Heart right ventricle (tissue), 16 donors: ENCODE measurements around the gene CFAP97D1. TPM values are rescaled to one million over a fixed set of nuclear protein-coding genes. Genes with fewer than 3 reads are reported as not detected.

Experiments
- ATAC-seq, 8 donors: fragments of 200-7000 bp; cut with Tn5 transposase; one replicate each; pipeline ENCODE4 v1.9.1; 2020; ENCODE audit warnings: mild to moderate bottlenecking in 8 of 8, moderate library complexity in 8 of 8, moderate number of reproducible peaks in 1 of 8
- DNase-seq, 2 donors: peaks; one replicate each; pipeline ENCODE4 v3.0.0-alpha.2; 2020
- H3K27ac ChIP-seq, 10 donors: fragments of 200-600 bp; sonication (generic) in 2 of 10; one replicate each; pipeline versions ENCODE4 v1.5.0 to v1.8.0; 2020 to 2022; ENCODE audit warnings: mild to moderate bottlenecking in 3 of 10
- H3K27me3 ChIP-seq, 7 donors: fragments of 200-600 bp; one replicate each; pipeline ENCODE4 v1.8.0; 2021 to 2022; ENCODE audit warnings: mild to moderate bottlenecking in 2 of 7
- H3K36me3 ChIP-seq, 9 donors: fragments of 200-600 bp; sonication (generic) in 1 of 9; one replicate each; pipeline versions ENCODE4 v1.5.0 to v1.8.0; 2020 to 2022; ENCODE audit warnings: mild to moderate bottlenecking in 2 of 9
- H3K4me1 ChIP-seq, 9 donors: fragments of 200-600 bp; sonication (generic) in 1 of 9; one replicate each; pipeline versions ENCODE4 v1.5.0 to v1.8.0; 2020 to 2022; ENCODE audit warnings: mild to moderate bottlenecking in 4 of 9
- H3K4me3 ChIP-seq, 10 donors: fragments of 200-600 bp; sonication (generic) in 2 of 10; one replicate each; pipeline versions ENCODE4 v1.5.0 to v1.8.0; 2020 to 2022; ENCODE audit warnings: mild to moderate bottlenecking in 7 of 10, moderate library complexity in 2 of 10
- H3K9me3 ChIP-seq, 11 donors: fragments of 200-600 bp in 10 of 11; sonication (generic) in 2 of 11; one replicate each; pipeline versions ENCODE4 v1.5.0 to v1.8.0; 2013 to 2022; ENCODE audit warnings: mild to moderate bottlenecking in 2 of 11, control low read depth in 1 of 11, moderate library complexity in 1 of 11
- WGBS, 2 donors: extraction: QIAGEN DNeasy Blood & Tissue Kit; methylation state at CpG; one replicate each; pipeline ENCODE4 v1.1.7; 2013; ENCODE audit warnings: inconsistent platforms in 1 of 2; 5-methylcytosine and 5-hydroxymethylcytosine counted together
- intact Hi-C, 10 donors: fragments of 100-400 bp; cut with DNase I; formaldehyde crosslinking; loops; one replicate each; pipeline versions ENCODE4 v1.11.1 to v1.14.2; 2022
- polyA plus RNA-seq, 2 donors: library from polyadenylated mRNA; stranded (reverse); fragments of 200-250 nt; gene quantifications; one replicate each; pipeline ENCODE4 v1.2.3, GENCODE V29; 2013
- total RNA-seq, 10 donors: library from RNA; stranded (reverse); fragmentation: NEBNext Ultra II Directional in 3 of 10; extraction: Animal tissue kit (Norgen Biotek cat#: 25700) in 3 of 10; gene quantifications; one replicate each; pipeline versions ENCODE4 v1.2.1 to v1.2.4, GENCODE V29; 2021 to 2023
- TF ChIP-seq, protein P1 (sequence below), 9 donors: fragments of 200-600 bp; sonication (generic) in 2 of 9; IDR thresholded peaks; one replicate each; pipeline versions ENCODE4 v1.5.0 to v1.8.0; 2021 to 2022; ENCODE audit warnings: antibody characterized with exemption in 9 of 9, mild to moderate bottlenecking in 5 of 9, moderate library complexity in 1 of 9
- donor health status: Arrhythmogenic right ventricular cardiomyopathy.
- donor health status: ischemic (EF 13 %, LVEDD 7.1; RV severe dilation, severe dysfunction).
- donor health status: healthy with polysubstance abuse.
- donor health status: DM: no; HTN: yes; CAD: no.
- donor health status: DM: no; HTN: no; CAD: no.
- donor health status: ischemic (EF 25% LVEDD 6.9; RV normal size, moderate dysfunction).
- donor health status: ischemic (EF 25% LVEDD 5.7; RV mildly dilated, moderate dysfunction).
- donor health status: healthy.
- donor health status: DM: yes; HTN: yes; CAD: no.
- donor health status: Ischemic cardiomyopathy.
- donor health status: ischemic (EF 35%, LVEDD 5.7; RV mildly dilated, moderate dysfunction).
- donor health status: nonischemic (EF 11% LVEDD 7.7; RV severe dilation, severe dysfunction).
- donor health status: DM: yes; HTN: yes; CAD: no.
- donor health status: PGD.
- donor health status: ischemic (EF 29% LVEDD 5.4; RV normal size, mild dysfunction).
- donor health status: nonischemic (EF 23%, LVEDD 6.1; RV moderate dilation, normal function).

The CFAP97D1 gene
- total and polyA plus RNA-seq, 12 donors = 0.07 to 0.09 (median 0.09) TPM; not detected in 9

GRCh38 chr17:43832168-43832975 is 52.1 kb downstream of the CFAP97D1 start:
- H3K27ac ChIP-seq = peak overlapping the region; percentile 68 to 91 (median 85)
- TF ChIP-seq, protein P1, sequence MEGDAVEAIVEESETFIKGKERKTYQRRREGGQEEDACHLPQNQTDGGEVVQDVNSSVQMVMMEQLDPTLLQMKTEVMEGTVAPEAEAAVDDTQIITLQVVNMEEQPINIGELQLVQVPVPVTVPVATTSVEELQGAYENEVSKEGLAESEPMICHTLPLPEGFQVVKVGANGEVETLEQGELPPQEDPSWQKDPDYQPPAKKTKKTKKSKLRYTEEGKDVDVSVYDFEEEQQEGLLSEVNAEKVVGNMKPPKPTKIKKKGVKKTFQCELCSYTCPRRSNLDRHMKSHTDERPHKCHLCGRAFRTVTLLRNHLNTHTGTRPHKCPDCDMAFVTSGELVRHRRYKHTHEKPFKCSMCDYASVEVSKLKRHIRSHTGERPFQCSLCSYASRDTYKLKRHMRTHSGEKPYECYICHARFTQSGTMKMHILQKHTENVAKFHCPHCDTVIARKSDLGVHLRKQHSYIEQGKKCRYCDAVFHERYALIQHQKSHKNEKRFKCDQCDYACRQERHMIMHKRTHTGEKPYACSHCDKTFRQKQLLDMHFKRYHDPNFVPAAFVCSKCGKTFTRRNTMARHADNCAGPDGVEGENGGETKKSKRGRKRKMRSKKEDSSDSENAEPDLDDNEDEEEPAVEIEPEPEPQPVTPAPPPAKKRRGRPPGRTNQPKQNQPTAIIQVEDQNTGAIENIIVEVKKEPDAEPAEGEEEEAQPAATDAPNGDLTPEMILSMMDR (IDR thresholded peaks at IDR 0.05) = peak in 1 of 9 donors; percentile 16
- WGBS, 2 donors = 8 to 10% methylated on average over 40 to 50 of the region's 51 CpGs
- H3K4me3 ChIP-seq = peak overlapping the region; percentile 56 to 85 (median 72)
- no peaks in the 10 kb centered on the region for H3K9me3 ChIP-seq
- peak; percentile 40 to 71 for DNase-seq
- intact Hi-C loops = loop anchor here in 6 of 10 donors (2.0 to 5.0 kb wide), 3 partner anchors 50 to 55 kb away; partner anchors contain the start of genes DUSP3 (in 4 of the 6) and CFAP97D1 (in 2 of the 6)
- H3K4me1 ChIP-seq = peaks cover 2 to 51% (median 31%) of the 10 kb centered on the region in 9 donors
- peaks cover 0 to 33% (median 7%) of the 10 kb centered on the region in 9 donors for H3K36me3 ChIP-seq
- peaks cover 0 to 25% (median 0%) of the 10 kb centered on the region in 7 donors for H3K27me3 ChIP-seq
- ATAC-seq = peak; percentile 43 to 74 (median 58)

DNA sequence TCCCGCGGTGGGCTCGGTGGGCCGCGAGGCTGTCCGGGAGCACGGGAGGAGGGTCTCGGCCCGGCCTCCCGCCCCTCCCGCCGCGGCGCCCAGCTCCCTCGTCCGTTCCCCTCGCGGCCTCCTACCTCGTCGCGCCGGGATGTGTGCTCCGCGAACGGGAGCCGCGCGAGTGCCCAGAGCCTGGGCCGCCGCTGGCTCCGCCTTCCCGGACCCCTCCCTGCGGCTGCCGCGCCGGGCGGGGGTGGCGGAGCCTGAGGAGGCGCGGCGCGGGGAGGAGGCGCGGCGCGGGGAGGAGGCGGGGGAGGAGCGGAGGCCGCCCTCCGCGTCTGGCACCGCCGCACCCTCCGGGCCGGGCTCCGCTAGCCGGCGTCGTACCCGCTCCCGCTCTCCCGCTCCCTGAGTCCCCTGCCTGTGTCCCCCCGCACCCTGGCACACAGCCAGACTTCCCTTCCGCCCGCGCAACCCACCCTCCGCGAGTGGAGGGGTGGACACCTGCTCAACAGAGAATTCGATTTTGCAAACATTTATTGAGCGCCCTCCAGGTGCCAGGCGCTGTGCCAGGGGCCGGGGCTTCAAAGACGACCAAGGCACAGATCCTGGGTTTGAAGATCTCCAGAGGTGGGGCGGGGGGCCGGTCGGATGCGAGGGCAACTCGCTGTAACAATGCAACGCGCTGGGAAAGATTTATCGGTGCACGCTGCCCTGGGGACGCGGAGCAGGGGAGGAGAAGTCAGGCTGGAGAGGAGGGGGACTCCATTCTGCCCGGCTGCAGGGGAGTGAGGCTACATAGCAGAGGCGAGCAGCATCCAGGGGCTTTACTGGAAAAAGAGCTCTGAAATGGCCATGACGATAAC is 53.0 kb downstream of the CFAP97D1 start, which contains the start of gene MPP3:
Gene MPP3, minus strand, starts transcription at position 171 of the 854 bp plus-strand sequence. CDS start 1,240 bp downstream, outside the sequence.
- ATAC-seq (peak; percentile 68 to 93 (median 80)), DNase-seq (peak; percentile 58 to 76)
- Histone ChIP-seq H3K27me3 (peaks cover 0 to 25% (median 0%) of the 10 kb centered on the region in 7 donors), H3K9me3 (no peaks in the 10 kb centered on the region), H3K27ac (peak within 1 kb of the TSS; percentile 68 to 91 (median 85)), H3K4me3 (peak within 1 kb of the TSS; percentile 56 to 85 (median 72)), H3K4me1 (peaks cover 2 to 49% (median 27%) of the 10 kb centered on the region in 9 donors), H3K36me3 (peaks cover 0 to 25% (median 0%) of the 10 kb centered on the region in 9 donors)
- 2 to 3% methylated on average over 58 to 79 of the region's 87 CpGs for WGBS, 2 donors
- intact Hi-C loops = loop anchor here in 6 of 10 donors (2.0 to 5.0 kb wide), 3 partner anchors 51 to 56 kb away; partner anchors contain the start of genes DUSP3 (in 4 of the 6) and CFAP97D1 (in 2 of the 6)
- TF ChIP-seq, protein P1 (IDR thresholded peaks at IDR 0.05) = no peak

DNA sequence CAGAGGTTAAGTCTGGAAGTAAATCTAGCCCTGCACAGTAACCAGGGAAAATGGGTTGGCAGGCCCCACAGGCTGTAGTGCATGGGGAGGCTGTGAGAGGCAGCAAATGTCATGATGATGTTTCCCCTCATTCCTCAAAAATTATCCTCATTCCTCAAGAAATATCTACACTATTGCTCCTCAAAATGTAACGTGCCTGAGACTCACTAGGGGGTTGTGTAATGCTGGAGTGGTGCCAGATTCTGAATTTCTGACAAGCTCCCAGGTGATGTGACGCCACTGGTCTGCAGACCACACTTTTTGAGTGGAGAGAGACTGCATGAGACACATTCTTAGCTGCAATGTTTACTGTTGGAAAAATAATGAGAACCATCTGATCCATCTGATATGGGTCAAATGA is 53.9 kb downstream of the CFAP97D1 start:
- TF ChIP-seq, protein P1 (IDR thresholded peaks at IDR 0.05) = no peak
- peaks cover 0 to 25% (median 0%) of the 10 kb centered on the region in 7 donors for H3K27me3 ChIP-seq
- intact Hi-C loops = loop anchor here in 5 of 10 donors (5.0 kb wide), 2 partner anchors 52 to 57 kb away; partner anchors contain the start of genes DUSP3 (in 3 of the 5) and CFAP97D1 (in 2 of the 5)
- H3K36me3 ChIP-seq = peaks cover 0 to 15% (median 0%) of the 10 kb centered on the region in 9 donors
- H3K4me3 ChIP-seq = no peak overlapping the region
- H3K9me3 ChIP-seq = no peaks in the 10 kb centered on the region
- H3K4me1 ChIP-seq = peaks cover 2 to 40% (median 21%) of the 10 kb centered on the region in 9 donors
- DNase-seq = no peak
- no peak overlapping the region for H3K27ac ChIP-seq
- no peak for ATAC-seq
- WGBS, 2 donors = 70 to 73% methylated on average over 2 of the region's 2 CpGs

Other genes starting within 250 kb of the CFAP97D1 start
- 1 to 10 TPM in 3 of 10 donors, under 1 TPM in 6, not detected in 1; 0.40 to 1.6 (median 0.76) TPM for gene ETV4, start 234.1 kb upstream of the CFAP97D1 start, total RNA-seq
- gene ETV4, start 234.1 kb upstream of the CFAP97D1 start, polyA plus RNA-seq = 1 to 10 TPM in 1 of 2 donors, under 1 TPM in 1; 0.59 to 2.8 TPM
- 10 to 100 TPM in 8 of 10 donors, 1 to 10 TPM in 2; 6.4 to 20.7 (median 12.3) TPM for gene MEOX1, start 118.5 kb upstream of the CFAP97D1 start, total RNA-seq
- gene MEOX1, start 118.5 kb upstream of the CFAP97D1 start, polyA plus RNA-seq = 10 to 100 TPM; 17.0 to 25.3 TPM
- gene SOST, start 21.6 kb upstream of the CFAP97D1 start, total RNA-seq = under 1 TPM in 1 of 10 donors, not detected in 9; 0.14 TPM
- gene SOST, start 21.6 kb upstream of the CFAP97D1 start, polyA plus RNA-seq = under 1 TPM in 1 of 2 donors, not detected in 1; 0.03 TPM
- 100 to 1,000 TPM; 222 to 359 (median 297) TPM for gene DUSP3, start 1.5 kb upstream of the CFAP97D1 start, total RNA-seq
- gene DUSP3, start 1.5 kb upstream of the CFAP97D1 start, polyA plus RNA-seq = 100 to 1,000 TPM; 119 to 371 TPM
- gene MPP3, start 52.7 kb downstream of the CFAP97D1 start, total RNA-seq = 10 to 100 TPM; 16.6 to 84.2 (median 26.6) TPM
- 10 to 100 TPM; 41.0 to 90.1 TPM for gene MPP3, start 52.7 kb downstream of the CFAP97D1 start, polyA plus RNA-seq
- gene CD300LG, start 66.7 kb downstream of the CFAP97D1 start, total RNA-seq = 10 to 100 TPM in 7 of 10 donors, 1 to 10 TPM in 3; 3.8 to 70.9 (median 12.7) TPM
- gene CD300LG, start 66.7 kb downstream of the CFAP97D1 start, polyA plus RNA-seq = 10 to 100 TPM; 30.0 to 34.3 TPM
- gene MPP2, start 127.1 kb downstream of the CFAP97D1 start, total RNA-seq = 10 to 100 TPM in 8 of 10 donors, 1 to 10 TPM in 2; 9.1 to 20.7 (median 14.1) TPM
- gene MPP2, start 127.1 kb downstream of the CFAP97D1 start, polyA plus RNA-seq = 1 to 10 TPM; 5.0 to 5.4 TPM
- gene PPY, start 162.0 kb downstream of the CFAP97D1 start, total RNA-seq = not detected
- gene PPY, start 162.0 kb downstream of the CFAP97D1 start, polyA plus RNA-seq = not detected
- gene PYY, start 173.5 kb downstream of the CFAP97D1 start, total RNA-seq = not detected
- gene PYY, start 173.5 kb downstream of the CFAP97D1 start, polyA plus RNA-seq = under 1 TPM in 1 of 2 donors, not detected in 1; 0.06 TPM
- gene NAGS, start 224.2 kb downstream of the CFAP97D1 start, total RNA-seq = under 1 TPM; 0.30 to 0.86 (median 0.53) TPM
- gene NAGS, start 224.2 kb downstream of the CFAP97D1 start, polyA plus RNA-seq = under 1 TPM; 0.37 to 0.86 TPM
- gene TMEM101, start 234.5 kb downstream of the CFAP97D1 start, total RNA-seq = 10 to 100 TPM; 15.6 to 22.1 (median 17.9) TPM
- 10 to 100 TPM; 15.7 to 26.4 TPM for gene TMEM101, start 234.5 kb downstream of the CFAP97D1 start, polyA plus RNA-seq